ENCODE data around the gene RCAN3.
"Not testable (repeated sequence)": the region's sequence is repeated elsewhere in the genome, so short reads cannot be mapped to it uniquely, and the experiment has no call there.

Gene RCAN3

DNA sequence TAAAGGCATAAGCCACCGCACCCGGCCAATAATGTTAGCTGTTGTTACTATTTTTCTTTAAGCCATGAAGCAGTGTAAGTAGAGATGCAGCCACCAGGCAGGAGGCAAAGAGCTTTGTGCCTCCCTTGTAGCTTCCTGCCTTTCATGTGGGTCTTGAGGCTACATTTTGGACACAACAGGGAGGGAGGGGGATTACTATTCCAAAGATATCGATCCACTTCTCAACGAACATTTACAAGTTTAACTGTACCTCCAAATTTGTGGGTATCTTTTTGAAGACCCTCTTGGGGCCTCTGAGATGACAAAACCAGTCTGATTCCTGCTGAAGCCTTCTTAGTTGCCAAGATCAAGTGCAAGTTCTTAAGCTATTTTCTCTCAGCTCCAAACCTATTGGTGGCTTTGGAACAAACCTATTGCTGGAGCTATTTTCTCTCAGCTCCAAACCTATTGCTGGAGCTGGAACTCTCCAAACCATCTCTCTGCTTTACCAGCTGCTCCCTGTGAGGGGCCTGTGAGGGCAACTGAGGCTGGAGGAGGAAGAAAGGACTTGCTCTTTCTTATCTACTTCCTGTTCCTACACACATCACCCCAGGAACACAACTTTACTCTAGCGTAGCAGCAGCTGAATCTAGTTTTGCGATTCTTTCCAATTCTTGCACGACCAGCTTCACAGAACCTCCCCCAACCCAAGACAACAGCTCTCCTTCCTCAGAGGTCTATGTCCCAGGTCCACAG is 16.1 kb upstream of the RCAN3 start:
- no peaks in the 10 kb centered on the region for H3K4me1 ChIP-seq (ENCODE audit: insufficient read depth, insufficient read length)
- H3K27me3 ChIP-seq (ENCODE audit: insufficient read depth, insufficient read length) = no peaks in the 10 kb centered on the region
- H3K9me3 ChIP-seq (ENCODE audit: insufficient read depth, low read length) = peaks cover 30% of the 10 kb centered on the region
- no peak for DNase-seq (ENCODE audit: low read depth, low spot score)
- H3K36me3 ChIP-seq (ENCODE audit: insufficient read depth, insufficient read length, low read length) = no peaks in the 10 kb centered on the region
- TF ChIP-seq SUZ12 (IDR thresholded peaks at IDR 0.05; ENCODE audit: extremely low read depth, insufficient read depth, insufficient read length) = no peak
- TF ChIP-seq ZNF274 (IDR thresholded peaks at IDR 0.05; ENCODE audit: low read depth, low read length) = no peak
- TF ChIP-seq YY1 (IDR thresholded peaks at IDR 0.05; ENCODE audit: insufficient read depth, insufficient read length) = no peak
- no peak overlapping the region for H3K4me3 ChIP-seq (ENCODE audit: insufficient read length, low read depth)
- no peak overlapping the region for H3K9ac ChIP-seq (ENCODE audit: insufficient read length, low read depth)

DNA sequence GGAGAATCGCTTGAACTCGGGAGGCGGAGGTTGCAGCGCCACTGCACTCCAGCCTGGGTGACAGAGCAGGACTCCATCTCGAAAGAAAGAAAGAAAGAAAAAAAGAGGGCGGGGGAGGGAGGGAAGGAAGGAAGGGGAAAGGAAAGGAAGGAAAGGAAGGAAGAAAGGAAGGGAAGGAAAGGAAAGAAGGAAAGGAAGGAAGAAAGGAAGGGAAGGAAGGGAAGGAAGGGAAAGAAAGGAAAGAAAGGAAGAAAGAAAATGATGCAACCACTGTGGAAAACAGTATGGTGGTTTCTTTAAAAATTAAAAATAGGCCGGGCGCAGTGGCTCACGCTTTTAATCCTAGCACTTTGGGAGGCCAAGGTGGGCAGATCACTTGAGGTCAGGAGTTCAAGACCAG is 15.2 kb upstream of the RCAN3 start:
- H3K9me3 ChIP-seq (ENCODE audit: insufficient read depth, low read length) = peaks cover 30% of the 10 kb centered on the region
- no peaks in the 10 kb centered on the region for H3K27me3 ChIP-seq (ENCODE audit: insufficient read depth, insufficient read length)
- no peak for TF ChIP-seq YY1 (IDR thresholded peaks at IDR 0.05; ENCODE audit: insufficient read depth, insufficient read length)
- no peak for TF ChIP-seq SUZ12 (IDR thresholded peaks at IDR 0.05; ENCODE audit: extremely low read depth, insufficient read depth, insufficient read length)
- no peak for TF ChIP-seq ZNF274 (IDR thresholded peaks at IDR 0.05; ENCODE audit: low read depth, low read length)
- H3K36me3 ChIP-seq (ENCODE audit: insufficient read depth, insufficient read length, low read length) = no peaks in the 10 kb centered on the region
- H3K4me1 ChIP-seq (ENCODE audit: insufficient read depth, insufficient read length) = no peaks in the 10 kb centered on the region
- no peak for DNase-seq (ENCODE audit: low read depth, low spot score)
- H3K9ac ChIP-seq (ENCODE audit: insufficient read length, low read depth) = no peak overlapping the region
- no peak overlapping the region for H3K4me3 ChIP-seq (ENCODE audit: insufficient read length, low read depth)

DNA sequence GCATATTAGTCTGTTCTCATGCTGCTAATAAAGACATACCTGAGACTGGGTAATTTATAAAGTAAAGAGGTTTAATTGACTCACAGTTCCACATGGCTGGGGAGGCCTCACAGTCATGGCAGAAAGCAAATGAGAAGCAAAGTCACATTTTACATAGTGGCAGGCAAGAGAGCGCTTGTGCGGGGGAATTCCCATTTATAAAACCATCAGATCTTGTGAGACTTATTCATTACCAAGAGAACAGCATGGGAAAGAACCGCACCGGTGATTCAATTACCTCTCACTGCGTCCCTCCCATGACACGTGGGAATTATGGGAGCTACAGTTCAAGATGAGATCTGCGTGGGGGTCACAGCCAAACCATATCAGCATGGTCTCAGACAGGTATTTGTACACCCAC is 14.5 kb upstream of the RCAN3 start:
- not testable (repeated sequence) for H3K9ac ChIP-seq (ENCODE audit: insufficient read length, low read depth); DNase-seq (ENCODE audit: low read depth, low spot score); H3K36me3 ChIP-seq (ENCODE audit: insufficient read depth, insufficient read length, low read length); H3K4me3 ChIP-seq (ENCODE audit: insufficient read length, low read depth); H3K4me1 ChIP-seq (ENCODE audit: insufficient read depth, insufficient read length); H3K27me3 ChIP-seq (ENCODE audit: insufficient read depth, insufficient read length)
- peaks cover 30% of the 10 kb centered on the region for H3K9me3 ChIP-seq (ENCODE audit: insufficient read depth, low read length)

DNA sequence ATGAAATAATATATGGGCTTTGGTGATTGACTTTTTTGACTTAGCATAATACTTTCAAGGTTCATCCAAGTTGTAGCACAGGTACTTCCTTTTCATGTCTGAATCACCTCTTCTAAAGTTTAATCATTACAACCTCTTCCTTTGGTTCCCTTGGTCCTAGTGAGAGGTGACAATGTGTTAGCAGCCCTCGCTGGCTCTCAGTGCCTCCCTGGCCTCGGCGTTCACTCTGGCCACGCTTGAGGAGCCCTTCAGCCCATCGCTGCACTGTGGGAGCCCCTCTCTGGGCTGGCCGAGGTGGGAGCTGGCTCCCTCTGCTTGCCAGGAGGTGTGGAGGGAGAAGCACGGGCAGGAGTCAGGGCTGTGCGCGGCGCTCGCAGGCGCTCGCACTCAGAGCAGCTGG is 13.0 kb upstream of the RCAN3 start:
- H3K9me3 ChIP-seq (ENCODE audit: insufficient read depth, low read length) = peaks cover 30% of the 10 kb centered on the region
- no peak overlapping the region for H3K9ac ChIP-seq (ENCODE audit: insufficient read length, low read depth)
- no peaks in the 10 kb centered on the region for H3K36me3 ChIP-seq (ENCODE audit: insufficient read depth, insufficient read length, low read length)
- no peaks in the 10 kb centered on the region for H3K27me3 ChIP-seq (ENCODE audit: insufficient read depth, insufficient read length)
- H3K4me3 ChIP-seq (ENCODE audit: insufficient read length, low read depth) = no peak overlapping the region
- DNase-seq (ENCODE audit: low read depth, low spot score) = no peak
- TF ChIP-seq YY1 (IDR thresholded peaks at IDR 0.05; ENCODE audit: insufficient read depth, insufficient read length) (no peak), ZNF274 (IDR thresholded peaks at IDR 0.05; ENCODE audit: low read depth, low read length) (no peak), SUZ12 (IDR thresholded peaks at IDR 0.05; ENCODE audit: extremely low read depth, insufficient read depth, insufficient read length) (no peak)
- no peaks in the 10 kb centered on the region for H3K4me1 ChIP-seq (ENCODE audit: insufficient read depth, insufficient read length)

DNA sequence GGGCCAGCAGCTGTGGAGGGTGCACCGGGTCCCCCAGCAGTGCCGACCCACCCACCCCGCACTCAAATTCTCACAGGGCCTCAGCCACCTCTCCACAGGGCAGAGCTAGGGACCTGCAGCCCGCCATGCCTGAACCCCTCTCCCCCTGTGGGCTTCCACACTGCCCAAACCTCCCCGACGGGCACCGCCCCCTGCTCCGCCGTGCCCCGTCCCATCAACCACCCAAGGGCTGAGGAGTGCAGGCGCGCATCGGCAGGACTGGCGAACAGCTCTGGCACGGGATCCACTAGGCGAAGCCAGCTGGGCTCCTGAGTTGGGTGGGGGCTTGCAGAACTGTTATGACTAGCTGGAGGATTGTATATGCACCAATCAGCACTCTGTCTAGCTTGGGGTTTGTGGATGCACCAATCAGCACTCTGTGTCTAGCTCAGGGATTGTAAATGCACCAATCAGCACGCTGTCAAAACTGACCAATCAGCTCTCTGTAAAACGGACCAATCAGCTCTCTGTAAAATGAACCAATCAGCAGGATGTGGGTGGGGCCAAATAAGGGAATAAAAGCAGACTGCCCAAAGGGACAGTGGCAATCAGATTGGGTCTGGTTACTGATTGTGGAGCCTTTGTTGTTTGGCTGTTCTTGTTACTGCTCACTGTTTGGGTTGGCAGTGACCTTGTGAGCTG is 12.4 kb upstream of the RCAN3 start:
- no peaks in the 10 kb centered on the region for H3K36me3 ChIP-seq (ENCODE audit: insufficient read depth, insufficient read length, low read length)
- H3K9me3 ChIP-seq (ENCODE audit: insufficient read depth, low read length) = peaks cover 30% of the 10 kb centered on the region
- no peaks in the 10 kb centered on the region for H3K27me3 ChIP-seq (ENCODE audit: insufficient read depth, insufficient read length)
- H3K4me3 ChIP-seq (ENCODE audit: insufficient read length, low read depth) = no peak overlapping the region
- DNase-seq (ENCODE audit: low read depth, low spot score) = no peak
- no peak overlapping the region for H3K9ac ChIP-seq (ENCODE audit: insufficient read length, low read depth)
- no peaks in the 10 kb centered on the region for H3K4me1 ChIP-seq (ENCODE audit: insufficient read depth, insufficient read length)
- no peak for TF ChIP-seq ZNF274 (IDR thresholded peaks at IDR 0.05; ENCODE audit: low read depth, low read length)
- no peak for TF ChIP-seq SUZ12 (IDR thresholded peaks at IDR 0.05; ENCODE audit: extremely low read depth, insufficient read depth, insufficient read length)
- TF ChIP-seq YY1 (IDR thresholded peaks at IDR 0.05; ENCODE audit: insufficient read depth, insufficient read length) = no peak

DNA sequence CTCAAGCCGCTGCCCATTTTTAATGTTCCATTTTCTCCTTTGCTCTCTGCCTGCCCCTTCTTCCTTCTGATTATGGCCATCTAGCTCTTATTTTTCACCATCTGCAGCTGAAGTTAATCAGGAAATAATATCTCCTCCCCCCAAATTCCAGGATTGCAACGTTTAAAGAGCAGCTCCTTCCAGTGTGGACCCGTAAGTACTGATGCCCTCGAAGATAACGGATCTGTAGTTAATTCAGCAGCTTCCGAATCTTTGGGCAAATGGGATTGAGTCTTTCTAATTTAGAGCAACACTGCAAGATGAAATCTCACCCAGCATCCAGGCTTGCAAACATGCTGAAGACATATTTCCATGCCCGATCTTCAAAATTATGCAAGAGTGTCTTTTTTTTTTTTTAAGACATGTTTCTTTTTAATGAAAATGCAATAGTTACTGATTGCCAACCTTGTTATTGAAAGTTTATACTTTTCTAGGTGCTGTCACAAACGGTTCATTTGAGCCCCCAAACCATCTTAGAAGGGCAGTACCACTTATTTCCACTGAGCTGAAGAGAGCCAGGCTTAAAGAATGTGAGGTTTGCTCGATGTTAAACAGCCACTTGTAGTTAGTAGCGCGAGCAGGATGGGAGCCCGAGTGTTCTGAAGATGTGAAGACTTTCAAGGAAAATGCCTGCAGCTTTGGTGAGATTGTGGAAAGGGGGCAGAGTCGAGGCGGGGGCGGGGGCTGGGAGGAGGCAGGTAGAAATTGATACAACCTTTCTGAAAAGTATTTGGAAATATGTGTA is 10.9 kb upstream of the RCAN3 start:
- Histone ChIP-seq H3K4me3 (ENCODE audit: insufficient read length, low read depth) (no peak overlapping the region), H3K9ac (ENCODE audit: insufficient read length, low read depth) (no peak overlapping the region), H3K9me3 (ENCODE audit: insufficient read depth, low read length) (peaks cover 30% of the 10 kb centered on the region), H3K4me1 (ENCODE audit: insufficient read depth, insufficient read length) (no peaks in the 10 kb centered on the region), H3K27me3 (ENCODE audit: insufficient read depth, insufficient read length) (no peaks in the 10 kb centered on the region), H3K36me3 (ENCODE audit: insufficient read depth, insufficient read length, low read length) (no peaks in the 10 kb centered on the region)
- no peak for DNase-seq (ENCODE audit: low read depth, low spot score)
- TF ChIP-seq SUZ12 (IDR thresholded peaks at IDR 0.05; ENCODE audit: extremely low read depth, insufficient read depth, insufficient read length) (no peak), ZNF274 (IDR thresholded peaks at IDR 0.05; ENCODE audit: low read depth, low read length) (no peak), YY1 (IDR thresholded peaks at IDR 0.05; ENCODE audit: insufficient read depth, insufficient read length) (no peak)

DNA sequence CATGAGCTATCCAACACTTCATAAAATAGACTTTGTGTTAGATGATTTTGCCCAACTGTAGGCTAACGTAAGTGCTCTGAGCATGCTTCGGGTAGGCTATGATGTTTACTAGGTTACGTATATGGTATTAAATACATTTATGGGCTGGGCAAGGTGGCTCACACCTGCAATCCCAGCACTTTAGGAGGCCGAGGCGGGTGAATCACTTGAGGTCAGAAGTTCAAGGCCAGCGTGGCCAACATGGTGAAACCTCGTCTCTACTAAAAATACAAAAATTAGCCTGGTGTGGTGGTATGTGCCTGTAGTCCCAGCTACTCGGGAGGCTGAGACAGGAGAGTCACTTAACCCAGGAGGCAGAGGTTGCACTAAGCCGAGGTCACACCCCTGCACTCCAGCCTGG is 9.7 kb upstream of the RCAN3 start:
- H3K4me3 ChIP-seq (ENCODE audit: insufficient read length, low read depth); H3K36me3 ChIP-seq (ENCODE audit: insufficient read depth, insufficient read length, low read length); H3K9ac ChIP-seq (ENCODE audit: insufficient read length, low read depth); H3K27me3 ChIP-seq (ENCODE audit: insufficient read depth, insufficient read length); DNase-seq (ENCODE audit: low read depth, low spot score); H3K4me1 ChIP-seq (ENCODE audit: insufficient read depth, insufficient read length): not testable (repeated sequence)
- peaks cover 30% of the 10 kb centered on the region for H3K9me3 ChIP-seq (ENCODE audit: insufficient read depth, low read length)

All from NT2/D1 (cell line).